WTC11 (cell line): ENCODE results near the gene THBS2.

Experiments
- ELF4 ChIP-seq: sonication (generic); formaldehyde crosslinking; IDR thresholded peaks from 2 replicates; pipeline ENCODE4 v1.8.1; 2022; ENCODE audit warnings: low read depth, mild to moderate bottlenecking, moderate library complexity, missing genetic modification reagents
- GABPB1 ChIP-seq: sonication (generic); formaldehyde crosslinking; IDR thresholded peaks from 2 replicates; pipeline ENCODE4 v1.8.1; 2023; ENCODE audit warnings: mild to moderate bottlenecking, missing genetic modification reagents
- IRF2 ChIP-seq: sonication (generic); formaldehyde crosslinking; IDR thresholded peaks from 2 replicates; pipeline ENCODE4 v1.8.0; 2022; ENCODE audit warnings: low read depth, missing genetic modification reagents, borderline replicate concordance
- MYBL2 ChIP-seq: sonication (generic); formaldehyde crosslinking; IDR thresholded peaks from 2 replicates; pipeline ENCODE4 v1.8.1; 2023; ENCODE audit warnings: mild to moderate bottlenecking, moderate library complexity, missing genetic modification reagents
- NFYB ChIP-seq: sonication (generic); formaldehyde crosslinking; conservative IDR thresholded peaks from 2 replicates; pipeline ENCODE4 v1.8.0; 2022; ENCODE audit warnings: low read depth, missing genetic modification reagents
- NR1H2 ChIP-seq: sonication (generic); formaldehyde crosslinking; IDR thresholded peaks from 2 replicates; pipeline ENCODE4 v1.9.0; 2021; ENCODE audit warnings: mild to moderate bottlenecking, moderate library complexity, missing genetic modification reagents
- NR3C1 ChIP-seq: sonication (generic); formaldehyde crosslinking; conservative IDR thresholded peaks from 2 replicates; pipeline ENCODE4 v1.8.1; 2023; ENCODE audit warnings: low read depth, mild to moderate bottlenecking, missing genetic modification reagents
- TP53 ChIP-seq: sonication (generic); formaldehyde crosslinking; IDR thresholded peaks from 2 replicates; pipeline ENCODE4 v1.8.1; 2023; ENCODE audit warnings: mild to moderate bottlenecking, missing genetic modification reagents
- ZNF263 ChIP-seq: sonication (generic); formaldehyde crosslinking; IDR thresholded peaks from 2 replicates; pipeline ENCODE4 v1.8.1; 2022; ENCODE audit warnings: low read depth, mild to moderate bottlenecking, moderate library complexity, missing genetic modification reagents
- TF ChIP-seq, protein P1 (sequence below): sonication (generic); formaldehyde crosslinking; IDR thresholded peaks from 2 replicates; pipeline ENCODE4 v1.8.1; 2022; ENCODE audit warnings: missing genetic modification reagents, borderline replicate concordance
- TF ChIP-seq, protein P2 (sequence below): sonication (generic); formaldehyde crosslinking; IDR thresholded peaks from 2 replicates; pipeline ENCODE4 v1.8.1; 2023; ENCODE audit warnings: mild to moderate bottlenecking, missing genetic modification reagents, moderate library complexity
- TF ChIP-seq, protein P3 (sequence below): fragments of 200-600 bp; IDR thresholded peaks from 2 replicates; pipeline ENCODE4 v1.8.0; 2022; ENCODE audit warnings: antibody characterized with exemption
- TF ChIP-seq, protein P4 (sequence below): sonication (generic); formaldehyde crosslinking; IDR thresholded peaks from 2 replicates; pipeline ENCODE4 v1.8.0; 2022; ENCODE audit warnings: mild to moderate bottlenecking, missing genetic modification reagents
- TF ChIP-seq, protein P5 (sequence below): fragments of 250-450 bp; sonication (Bioruptor Pico); IDR thresholded peaks from 2 replicates; pipeline ENCODE4 v1.9.0; 2021; ENCODE audit warnings: mild to moderate bottlenecking

DNA sequence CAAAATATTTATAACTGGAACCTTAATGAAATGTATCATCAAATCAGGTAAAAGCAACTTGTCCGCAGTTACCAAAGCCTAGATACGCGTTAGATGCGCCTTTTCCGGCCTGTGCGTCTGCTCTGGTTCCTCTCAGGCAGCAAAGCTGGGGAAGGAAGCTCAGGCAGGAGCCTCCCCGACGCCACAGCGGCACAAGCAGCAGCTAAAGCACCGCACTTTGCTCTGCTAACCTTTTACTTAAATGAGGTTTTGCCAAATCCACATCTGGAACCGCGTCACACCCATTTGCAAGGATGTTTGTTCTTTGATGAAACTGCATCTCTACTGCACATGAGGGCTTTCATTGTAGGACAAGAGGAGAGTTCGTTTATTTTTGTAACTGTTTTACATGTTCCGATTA is 36.8 kb downstream of the THBS2 start:
- TF ChIP-seq, protein P1, sequence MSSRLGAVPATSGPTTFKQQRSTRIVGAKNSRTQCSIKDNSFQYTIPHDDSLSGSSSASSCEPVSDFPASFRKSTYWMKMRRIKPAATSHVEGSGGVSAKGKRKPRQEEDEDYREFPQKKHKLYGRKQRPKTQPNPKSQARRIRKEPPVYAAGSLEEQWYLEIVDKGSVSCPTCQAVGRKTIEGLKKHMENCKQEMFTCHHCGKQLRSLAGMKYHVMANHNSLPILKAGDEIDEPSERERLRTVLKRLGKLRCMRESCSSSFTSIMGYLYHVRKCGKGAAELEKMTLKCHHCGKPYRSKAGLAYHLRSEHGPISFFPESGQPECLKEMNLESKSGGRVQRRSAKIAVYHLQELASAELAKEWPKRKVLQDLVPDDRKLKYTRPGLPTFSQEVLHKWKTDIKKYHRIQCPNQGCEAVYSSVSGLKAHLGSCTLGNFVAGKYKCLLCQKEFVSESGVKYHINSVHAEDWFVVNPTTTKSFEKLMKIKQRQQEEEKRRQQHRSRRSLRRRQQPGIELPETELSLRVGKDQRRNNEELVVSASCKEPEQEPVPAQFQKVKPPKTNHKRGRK (CRISPR knock-in tag) = no peak
- TF ChIP-seq, protein P2, sequence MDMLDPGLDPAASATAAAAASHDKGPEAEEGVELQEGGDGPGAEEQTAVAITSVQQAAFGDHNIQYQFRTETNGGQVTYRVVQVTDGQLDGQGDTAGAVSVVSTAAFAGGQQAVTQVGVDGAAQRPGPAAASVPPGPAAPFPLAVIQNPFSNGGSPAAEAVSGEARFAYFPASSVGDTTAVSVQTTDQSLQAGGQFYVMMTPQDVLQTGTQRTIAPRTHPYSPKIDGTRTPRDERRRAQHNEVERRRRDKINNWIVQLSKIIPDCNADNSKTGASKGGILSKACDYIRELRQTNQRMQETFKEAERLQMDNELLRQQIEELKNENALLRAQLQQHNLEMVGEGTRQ (CRISPR knock-in tag) = no peak
- TF ChIP-seq, protein P3, sequence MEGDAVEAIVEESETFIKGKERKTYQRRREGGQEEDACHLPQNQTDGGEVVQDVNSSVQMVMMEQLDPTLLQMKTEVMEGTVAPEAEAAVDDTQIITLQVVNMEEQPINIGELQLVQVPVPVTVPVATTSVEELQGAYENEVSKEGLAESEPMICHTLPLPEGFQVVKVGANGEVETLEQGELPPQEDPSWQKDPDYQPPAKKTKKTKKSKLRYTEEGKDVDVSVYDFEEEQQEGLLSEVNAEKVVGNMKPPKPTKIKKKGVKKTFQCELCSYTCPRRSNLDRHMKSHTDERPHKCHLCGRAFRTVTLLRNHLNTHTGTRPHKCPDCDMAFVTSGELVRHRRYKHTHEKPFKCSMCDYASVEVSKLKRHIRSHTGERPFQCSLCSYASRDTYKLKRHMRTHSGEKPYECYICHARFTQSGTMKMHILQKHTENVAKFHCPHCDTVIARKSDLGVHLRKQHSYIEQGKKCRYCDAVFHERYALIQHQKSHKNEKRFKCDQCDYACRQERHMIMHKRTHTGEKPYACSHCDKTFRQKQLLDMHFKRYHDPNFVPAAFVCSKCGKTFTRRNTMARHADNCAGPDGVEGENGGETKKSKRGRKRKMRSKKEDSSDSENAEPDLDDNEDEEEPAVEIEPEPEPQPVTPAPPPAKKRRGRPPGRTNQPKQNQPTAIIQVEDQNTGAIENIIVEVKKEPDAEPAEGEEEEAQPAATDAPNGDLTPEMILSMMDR = no peak
- TF ChIP-seq ZNF263 (CRISPR knock-in tag) (no peak), MYBL2 (CRISPR knock-in tag) (no peak), ELF4 (CRISPR knock-in tag) (no peak), NR3C1 (CRISPR knock-in tag) (no peak), IRF2 (CRISPR knock-in tag) (no peak), NFYB (CRISPR knock-in tag) (no peak), TP53 (CRISPR knock-in tag) (no peak), GABPB1 (CRISPR knock-in tag) (no peak), NR1H2 (CRISPR knock-in tag) (no peak)
- TF ChIP-seq, protein P4, sequence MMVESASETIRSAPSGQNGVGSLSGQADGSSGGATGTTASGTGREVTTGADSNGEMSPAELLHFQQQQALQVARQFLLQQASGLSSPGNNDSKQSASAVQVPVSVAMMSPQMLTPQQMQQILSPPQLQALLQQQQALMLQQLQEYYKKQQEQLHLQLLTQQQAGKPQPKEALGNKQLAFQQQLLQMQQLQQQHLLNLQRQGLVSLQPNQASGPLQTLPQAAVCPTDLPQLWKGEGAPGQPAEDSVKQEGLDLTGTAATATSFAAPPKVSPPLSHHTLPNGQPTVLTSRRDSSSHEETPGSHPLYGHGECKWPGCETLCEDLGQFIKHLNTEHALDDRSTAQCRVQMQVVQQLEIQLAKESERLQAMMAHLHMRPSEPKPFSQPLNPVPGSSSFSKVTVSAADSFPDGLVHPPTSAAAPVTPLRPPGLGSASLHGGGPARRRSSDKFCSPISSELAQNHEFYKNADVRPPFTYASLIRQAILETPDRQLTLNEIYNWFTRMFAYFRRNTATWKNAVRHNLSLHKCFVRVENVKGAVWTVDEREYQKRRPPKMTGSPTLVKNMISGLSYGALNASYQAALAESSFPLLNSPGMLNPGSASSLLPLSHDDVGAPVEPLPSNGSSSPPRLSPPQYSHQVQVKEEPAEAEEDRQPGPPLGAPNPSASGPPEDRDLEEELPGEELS (CRISPR knock-in tag) = no peak
- TF ChIP-seq, protein P5, sequence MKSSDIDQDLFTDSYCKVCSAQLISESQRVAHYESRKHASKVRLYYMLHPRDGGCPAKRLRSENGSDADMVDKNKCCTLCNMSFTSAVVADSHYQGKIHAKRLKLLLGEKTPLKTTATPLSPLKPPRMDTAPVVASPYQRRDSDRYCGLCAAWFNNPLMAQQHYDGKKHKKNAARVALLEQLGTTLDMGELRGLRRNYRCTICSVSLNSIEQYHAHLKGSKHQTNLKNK = no peak
